Skin epidermis (tissue), 12 donors: ENCODE results near the gene NLRP8.
"Not testable (repeated sequence)": the region's sequence is repeated elsewhere in the genome, so short reads cannot be mapped to it uniquely, and the experiment has no call there.

Experiments
- H3K27ac ChIP-seq, 21 experiments: fragments of 200-600 bp; sonication (generic) in 11 of 21; one replicate each; pipeline ENCODE4 v1.5.0; 2020; ENCODE audit warnings: mild to moderate bottlenecking in 3 of 21, inconsistent platforms in 2 of 21, moderate library complexity in 2 of 21
- H3K4me3 ChIP-seq, 7 experiments: fragments of 200-600 bp; sonication (generic) in 2 of 7; one replicate each; pipeline ENCODE4 v1.5.0; 2020; ENCODE audit warnings: inconsistent platforms in 2 of 7, mild to moderate bottlenecking in 2 of 7, moderate library complexity in 1 of 7

The NLRP8 gene

GRCh38 chr19:55947532-55947931 is at the start of gene NLRP8:
TSS of gene NLRP8 (plus strand) at chr19:55947832.
- H3K27ac ChIP-seq, result no peak within 1 kb of the TSS
- no peak within 1 kb of the TSS for H3K4me3 ChIP-seq

- H3K27ac ChIP-seq, result no peak overlapping the region
Measured at GRCh38 chr19:55898911-55899310, 48.7 kb upstream of the NLRP8 start.

GRCh38 chr19:55901369-55902079 is 46.1 kb upstream of the NLRP8 start:
- Histone ChIP-seq H3K4me3 (no peak overlapping the region), H3K27ac (no peak overlapping the region)

More at GRCh38 chr19:55898911-55899310, 48.7 kb upstream of the NLRP8 start:
- H3K4me3 ChIP-seq, result no peak overlapping the region

- Histone ChIP-seq H3K4me3 (no peak overlapping the region), H3K27ac (no peak overlapping the region)
Measured at GRCh38 chr19:55902080-55902751, 45.4 kb upstream of the NLRP8 start.

GRCh38 chr19:55907286-55907685 is 40.3 kb upstream of the NLRP8 start:
- Histone ChIP-seq H3K4me3 (no peak overlapping the region), H3K27ac (no peak overlapping the region)

- Histone ChIP-seq H3K27ac (no peak overlapping the region), H3K4me3 (no peak overlapping the region)
Measured at GRCh38 chr19:55907746-55908145, 39.9 kb upstream of the NLRP8 start.

- Histone ChIP-seq H3K27ac (no peak overlapping the region), H3K4me3 (no peak overlapping the region)
Measured at GRCh38 chr19:55909801-55910200, 37.8 kb upstream of the NLRP8 start.

GRCh38 chr19:55912916-55913315 is 34.7 kb upstream of the NLRP8 start:
- Histone ChIP-seq H3K4me3 (no peak overlapping the region), H3K27ac (no peak overlapping the region)

- H3K4me3 ChIP-seq, result no peak overlapping the region
- H3K27ac ChIP-seq, result no peak overlapping the region
Measured at GRCh38 chr19:55913643-55914268, 33.9 kb upstream of the NLRP8 start.

- H3K4me3 ChIP-seq, result no peak overlapping the region
- H3K27ac ChIP-seq, result no peak overlapping the region
Measured at GRCh38 chr19:55923556-55923955, 24.1 kb upstream of the NLRP8 start.

GRCh38 chr19:55927991-55928390 is 19.6 kb upstream of the NLRP8 start:
- no peak overlapping the region for H3K4me3 ChIP-seq

GRCh38 chr19:55929258-55929657 is 18.4 kb upstream of the NLRP8 start:
- not testable (repeated sequence) for H3K4me3 ChIP-seq, H3K27ac ChIP-seq

More at GRCh38 chr19:55927991-55928390, 19.6 kb upstream of the NLRP8 start:
- no peak overlapping the region for H3K27ac ChIP-seq

GRCh38 chr19:55930996-55931515 is 16.6 kb upstream of the NLRP8 start:
- Histone ChIP-seq H3K27ac (no peak overlapping the region), H3K4me3 (no peak overlapping the region)

- Histone ChIP-seq H3K27ac (no peak within 1 kb of the TSS), H3K4me3 (no peak within 1 kb of the TSS)
Measured at GRCh38 chr19:55931936-55932386, 15.7 kb upstream of the NLRP8 start, which contains the start of gene NLRP13. TSS of gene NLRP13 (minus strand) at chr19:55932336. CDS start at chr19:55932311, 25 bp downstream.

GRCh38 chr19:55935206-55935605 is 12.4 kb upstream of the NLRP8 start:
- Histone ChIP-seq H3K4me3 (no peak overlapping the region), H3K27ac (no peak overlapping the region)

- H3K27ac ChIP-seq, result no peak overlapping the region
- H3K4me3 ChIP-seq, result no peak overlapping the region
Measured at GRCh38 chr19:55939206-55939605, 8.4 kb upstream of the NLRP8 start.

GRCh38 chr19:55940306-55940705 is 7.3 kb upstream of the NLRP8 start:
- H3K4me3 ChIP-seq, result no peak overlapping the region
- no peak overlapping the region for H3K27ac ChIP-seq

- not testable (repeated sequence) for H3K27ac ChIP-seq, H3K4me3 ChIP-seq
Measured at GRCh38 chr19:55950566-55950965, 2.9 kb downstream of the NLRP8 start.

- Histone ChIP-seq H3K27ac (no peak overlapping the region), H3K4me3 (no peak overlapping the region)
Measured at GRCh38 chr19:55956431-55956830, 8.8 kb downstream of the NLRP8 start.

GRCh38 chr19:55958356-55958755 is 10.7 kb downstream of the NLRP8 start:
- no peak overlapping the region for H3K27ac ChIP-seq

More at GRCh38 chr19:55958356-55958755, 10.7 kb downstream of the NLRP8 start:
- H3K4me3 ChIP-seq, result no peak overlapping the region
